ENCODE measurements around the gene NRBP1.

Gene NRBP1

GRCh38 chr2:27445155-27445554, 16.7 kb downstream of the NRBP1 start:
- Histone ChIP-seq H3K9me3 (no peaks in the 10 kb centered on the region), H3K4me1 (no peaks in the 10 kb centered on the region), H3K27me3 (no peaks in the 10 kb centered on the region), H3K4me3 (ENCODE audit: low read depth, low read length) (no peak overlapping the region), H3K36me3 (peaks cover 27% of the 10 kb centered on the region)
- TF ChIP-seq CTCF (IDR thresholded peaks at IDR 0.05; ENCODE audit: low read depth, low read length): no peak
- no peak for DNase-seq

GRCh38 chr2:27445615-27446014, 17.2 kb downstream of the NRBP1 start:
- H3K9me3 ChIP-seq: no peaks in the 10 kb centered on the region
- H3K4me1 ChIP-seq: no peaks in the 10 kb centered on the region
- H3K36me3 ChIP-seq: peaks cover 23% of the 10 kb centered on the region
- no peak overlapping the region for H3K4me3 ChIP-seq (ENCODE audit: low read depth, low read length)
- no peak for DNase-seq
- TF ChIP-seq CTCF (IDR thresholded peaks at IDR 0.05; ENCODE audit: low read depth, low read length): no peak
- no peaks in the 10 kb centered on the region for H3K27me3 ChIP-seq

GRCh38 chr2:27446057-27446456, 17.6 kb downstream of the NRBP1 start:
- no peak for DNase-seq
- Histone ChIP-seq H3K4me1 (no peaks in the 10 kb centered on the region), H3K36me3 (peaks cover 18% of the 10 kb centered on the region), H3K27me3 (no peaks in the 10 kb centered on the region), H3K4me3 (ENCODE audit: low read depth, low read length) (no peak overlapping the region), H3K9me3 (no peaks in the 10 kb centered on the region)
- no peak for TF ChIP-seq CTCF (IDR thresholded peaks at IDR 0.05; ENCODE audit: low read depth, low read length)

GRCh38 chr2:27448381-27448780, 19.9 kb downstream of the NRBP1 start:
- DNase-seq: no peak
- H3K4me3 ChIP-seq (ENCODE audit: low read depth, low read length): no peak overlapping the region
- no peak for TF ChIP-seq CTCF (IDR thresholded peaks at IDR 0.05; ENCODE audit: low read depth, low read length)
- peaks cover 14% of the 10 kb centered on the region for H3K36me3 ChIP-seq
- no peaks in the 10 kb centered on the region for H3K27me3 ChIP-seq
- no peaks in the 10 kb centered on the region for H3K9me3 ChIP-seq
- H3K4me1 ChIP-seq: no peaks in the 10 kb centered on the region

- H3K36me3 ChIP-seq: peaks cover 17% of the 10 kb centered on the region
- no peaks in the 10 kb centered on the region for H3K4me1 ChIP-seq
- H3K27me3 ChIP-seq: no peaks in the 10 kb centered on the region
- H3K9me3 ChIP-seq: no peaks in the 10 kb centered on the region
- no peak for DNase-seq
- no peak for TF ChIP-seq CTCF (IDR thresholded peaks at IDR 0.05; ENCODE audit: low read depth, low read length)
- no peak overlapping the region for H3K4me3 ChIP-seq (ENCODE audit: low read depth, low read length)
These were observed 22.7 kb downstream of the NRBP1 start for GRCh38 chr2:27451095-27451494.

GRCh38 chr2:27453968-27454367, 25.5 kb downstream of the NRBP1 start:
- no peak for DNase-seq
- Histone ChIP-seq H3K27me3 (no peaks in the 10 kb centered on the region), H3K4me3 (ENCODE audit: low read depth, low read length) (no peak overlapping the region), H3K36me3 (peaks cover 29% of the 10 kb centered on the region), H3K4me1 (no peaks in the 10 kb centered on the region), H3K9me3 (no peaks in the 10 kb centered on the region)
- TF ChIP-seq CTCF (IDR thresholded peaks at IDR 0.05; ENCODE audit: low read depth, low read length): no peak

Measured in BE2C (cell line).